ENCODE measurements around the gene APOB. TPM values are rescaled to one million over a fixed set of nuclear protein-coding genes. Genes with fewer than 3 reads are reported as not detected.

The APOB gene
- total RNA-seq, 1 experiment from 2014 or later: not detected

- Histone ChIP-seq H3K79me2 (ENCODE audit: low read length) (no peaks in the 10 kb centered on the region), H3F3A (ENCODE audit: low read length, unreplicated experiment) (no peaks in the 10 kb centered on the region), H3K4me3 (ENCODE audit: low read length) (no peak overlapping the region), H3K9ac (ENCODE audit: low read length) (no peak overlapping the region), H3K4me2 (ENCODE audit: low read length) (no peak overlapping the region), H3K9me2 (replicated peaks; ENCODE audit: low read length) (no peaks in the 10 kb centered on the region), H3K27ac (ENCODE audit: low read length) (no peak overlapping the region), H4K20me1 (ENCODE audit: low read length) (no peaks in the 10 kb centered on the region), H3K9me3 (ENCODE audit: low read length) (no peaks in the 10 kb centered on the region), H3K27me3 (ENCODE audit: low read length) (peaks cover 11% of the 10 kb centered on the region; the same call in 1 of the 2 replicates), H3K36me3 (ENCODE audit: low read depth, low read length) (no peaks in the 10 kb centered on the region), H3K4me1 (ENCODE audit: insufficient read depth, low read length) (no peaks in the 10 kb centered on the region), H2AFZ (ENCODE audit: low read length) (no peak overlapping the region)
- ATAC-seq (no peak), DNase-seq (no peak)
- POLR2A ChIA-PET (ENCODE audit: unreplicated experiment): no interaction called here
- TF ChIP-seq EZH2phosphoT487 (IDR thresholded peaks at IDR 0.05; ENCODE audit: borderline replicate concordance, low read length) (no peak), CTCF (conservative IDR thresholded peaks at IDR 0.05; ENCODE audit: low read depth, low read length) (no peak), EZH2 (IDR thresholded peaks at IDR 0.05; ENCODE audit: low read length, unreplicated experiment) (no peak)
- CTCF ChIA-PET: no interaction called here
- no TSS peak for BruUV-seq (replicated peaks)
- intact Hi-C loops (cut with micrococcal nuclease): no loop called here
Measured at GRCh38 chr2:21020668-21021288, 23.1 kb downstream of the APOB start.

GRCh38 chr2:21020031-21020667, 23.7 kb downstream of the APOB start:
- BruUV-seq (replicated peaks): no TSS peak
- Histone ChIP-seq H2AFZ (ENCODE audit: low read length) (no peak overlapping the region), H3K4me2 (ENCODE audit: low read length) (no peak overlapping the region), H3K9me2 (replicated peaks; ENCODE audit: low read length) (no peaks in the 10 kb centered on the region), H3K79me2 (ENCODE audit: low read length) (no peaks in the 10 kb centered on the region), H3K4me1 (ENCODE audit: insufficient read depth, low read length) (no peaks in the 10 kb centered on the region), H3K36me3 (ENCODE audit: low read depth, low read length) (no peaks in the 10 kb centered on the region), H3K9ac (ENCODE audit: low read length) (no peak overlapping the region), H3K27me3 (ENCODE audit: low read length) (peaks cover 11% of the 10 kb centered on the region; the same call in 1 of the 2 replicates), H3K4me3 (ENCODE audit: low read length) (no peak overlapping the region), H3F3A (ENCODE audit: low read length, unreplicated experiment) (no peaks in the 10 kb centered on the region), H4K20me1 (ENCODE audit: low read length) (no peaks in the 10 kb centered on the region), H3K9me3 (ENCODE audit: low read length) (no peaks in the 10 kb centered on the region), H3K27ac (ENCODE audit: low read length) (no peak overlapping the region)
- ATAC-seq (no peak), DNase-seq (no peak)
- TF ChIP-seq EZH2phosphoT487 (IDR thresholded peaks at IDR 0.05; ENCODE audit: borderline replicate concordance, low read length) (no peak), EZH2 (IDR thresholded peaks at IDR 0.05; ENCODE audit: low read length, unreplicated experiment) (no peak)
- ChIA-PET POLR2A (ENCODE audit: unreplicated experiment) (no interaction called here), CTCF (no interaction called here)
- intact Hi-C loops (cut with micrococcal nuclease): no loop called here

DNA sequence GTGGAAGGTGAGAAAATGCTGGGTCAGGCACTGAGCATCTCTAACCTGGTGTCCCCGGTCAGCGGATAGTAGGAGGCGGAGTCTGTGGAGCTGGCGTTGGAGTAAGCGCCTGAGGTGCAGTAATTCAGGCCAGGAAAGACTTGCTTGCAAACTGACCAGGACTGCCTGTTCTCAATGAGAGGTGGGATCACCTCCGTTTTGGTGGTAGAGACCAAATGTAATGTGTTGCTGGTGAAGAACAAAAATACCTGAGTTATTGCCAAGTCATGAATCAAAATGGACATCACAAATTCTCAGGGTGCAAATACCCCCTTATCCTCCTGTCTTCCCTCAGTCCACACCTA, 24.2 kb downstream of the APOB start:
- BruUV-seq (replicated peaks): no TSS peak
- POLR2A ChIA-PET (ENCODE audit: unreplicated experiment): no interaction called here
- H3K4me2 ChIP-seq (ENCODE audit: low read length): no peak overlapping the region
- no peak for DNase-seq
- CTCF ChIA-PET: no interaction called here
- no peaks in the 10 kb centered on the region for H4K20me1 ChIP-seq (ENCODE audit: low read length)
- H3K9me3 ChIP-seq (ENCODE audit: low read length): no peaks in the 10 kb centered on the region
- ATAC-seq: no peak
- no peaks in the 10 kb centered on the region for H3F3A ChIP-seq (ENCODE audit: low read length, unreplicated experiment)
- H3K9ac ChIP-seq (ENCODE audit: low read length): no peak overlapping the region
- TF ChIP-seq EZH2phosphoT487 (IDR thresholded peaks at IDR 0.05; ENCODE audit: borderline replicate concordance, low read length): no peak
- no peak for TF ChIP-seq EZH2 (IDR thresholded peaks at IDR 0.05; ENCODE audit: low read length, unreplicated experiment)
- no peak for TF ChIP-seq CTCF (conservative IDR thresholded peaks at IDR 0.05; ENCODE audit: low read depth, low read length)
- H3K4me3 ChIP-seq (ENCODE audit: low read length): no peak overlapping the region
- no peaks in the 10 kb centered on the region for H3K36me3 ChIP-seq (ENCODE audit: low read depth, low read length)
- H3K9me2 ChIP-seq (replicated peaks; ENCODE audit: low read length): no peaks in the 10 kb centered on the region
- H2AFZ ChIP-seq (ENCODE audit: low read length): no peak overlapping the region
- intact Hi-C loops (cut with micrococcal nuclease): no loop called here
- peaks cover 11% of the 10 kb centered on the region; the same call in 1 of the 2 replicates for H3K27me3 ChIP-seq (ENCODE audit: low read length)
- no peak overlapping the region for H3K27ac ChIP-seq (ENCODE audit: low read length)
- H3K4me1 ChIP-seq (ENCODE audit: insufficient read depth, low read length): no peaks in the 10 kb centered on the region
- no peaks in the 10 kb centered on the region for H3K79me2 ChIP-seq (ENCODE audit: low read length)

All from PC-3 (cell line).